Measurements from ENCODE around the gene ABCE1.

DNA sequence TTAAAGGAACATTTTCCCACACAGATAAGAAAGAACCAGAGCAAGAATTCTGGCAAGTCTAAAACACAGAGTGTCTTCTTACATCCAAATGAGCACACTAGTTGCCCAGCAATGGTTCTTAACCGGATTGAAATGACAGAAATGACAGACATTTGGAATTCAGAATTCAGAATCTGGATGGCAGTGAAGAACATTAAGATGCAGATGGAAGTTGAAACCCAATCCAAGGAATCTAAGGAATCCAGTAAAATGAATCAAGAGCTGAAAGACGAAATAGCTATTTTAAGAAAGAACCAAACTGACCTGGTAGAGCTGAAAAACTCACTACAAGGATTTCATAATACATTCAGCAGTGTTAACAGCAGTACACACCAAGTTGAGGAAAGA, 21.6 kb upstream of the ABCE1 start:
- TF ChIP-seq CTCF (conservative IDR thresholded peaks at IDR 0.05; ENCODE audit: low read depth, low read length) (no peak), EZH2 (IDR thresholded peaks at IDR 0.05; ENCODE audit: borderline replicate concordance, low read depth, low read length, poor library complexity, severe bottlenecking) (no peak)
